Activated CD4-positive, alpha-beta T cell treated with anti-CD3 and anti-CD28 coated beads, Interleukin-2, amount 10 ng/mL, durations not matched to agents 7 days and 5 days (primary cell): ENCODE results near the gene MACROD2. TPM values are rescaled to one million over a fixed set of nuclear protein-coding genes. Genes with fewer than 3 reads are reported as not detected.
"Not testable (repeated sequence)": the region's sequence is repeated elsewhere in the genome, so short reads cannot be mapped to it uniquely, and the experiment has no call there.

Experiments
- CTCF ChIA-PET: fragments of 350-600 bp; sonication (Branson Sonifier 250); formaldehyde crosslinking; loops from one replicate; lab custom pipeline; 2021; ENCODE audit warnings: antibody characterized with exemption; lab: Charles Lee
- POLR2A ChIA-PET: fragments of 350-600 bp; sonication (Branson Sonifier 250); formaldehyde crosslinking; loops from one replicate; lab custom pipeline; 2021; ENCODE audit warnings: antibody characterized with exemption; lab: Charles Lee
- DNase-seq: peaks from one replicate; pipeline ENCODE4 v3.0.0-alpha.2; 2020
- H3K27ac Mint-ChIP-seq: one replicate; pipeline ENCODE4 v1.8.0; 2021; ENCODE audit warnings: mild to moderate bottlenecking, moderate library complexity, mixed read lengths
- H3K27me3 Mint-ChIP-seq: one replicate; pipeline ENCODE4 v1.8.0; 2021; ENCODE audit warnings: mixed read lengths
- H3K36me3 Mint-ChIP-seq: one replicate; pipeline ENCODE4 v1.8.0; 2021; ENCODE audit warnings: low read depth, mixed read lengths
- H3K4me1 Mint-ChIP-seq: one replicate; pipeline ENCODE4 v1.8.0; 2021; ENCODE audit warnings: mixed read lengths
- H3K4me3 Mint-ChIP-seq: one replicate; pipeline ENCODE4 v1.8.0; 2021; ENCODE audit warnings: mild to moderate bottlenecking, moderate library complexity, mixed read lengths
- H3K9me3 Mint-ChIP-seq: one replicate; pipeline ENCODE4 v1.8.0; 2021; ENCODE audit warnings: mixed read lengths
- total RNA-seq, 2 experiments: library from RNA; stranded (reverse); gene quantifications; one replicate each; pipeline ENCODE4 v1.2.3, GENCODE V29; 2021

MACROD2 gene
- total RNA-seq, 2 experiments from 2014 or later = not detected

- Mint-ChIP-seq H3K27ac (no peak overlapping the region), H3K9me3 (peaks cover 2% of the 10 kb centered on the region), H3K36me3 (no peaks in the 10 kb centered on the region), H3K4me3 (no peak overlapping the region), H3K27me3 (no peaks in the 10 kb centered on the region), H3K4me1 (no peaks in the 10 kb centered on the region)
- DNase-seq = no peak
- CTCF ChIA-PET = no interaction called here
- POLR2A ChIA-PET = interaction anchor here (0.6 kb wide), 1 partner anchor 192 kb away, joined by 3 read pairs; no protein-coding TSS in a partner anchor
Measured at GRCh38 chr20:14972256-14972655, 976.9 kb downstream of the MACROD2 start.

- Mint-ChIP-seq H3K4me1 (no peaks in the 10 kb centered on the region), H3K9me3 (peaks cover 2% of the 10 kb centered on the region), H3K4me3 (no peak overlapping the region), H3K36me3 (no peaks in the 10 kb centered on the region), H3K27ac (no peak overlapping the region), H3K27me3 (no peaks in the 10 kb centered on the region)
- POLR2A ChIA-PET = interaction anchor here (0.6 kb wide), 1 partner anchor 192 kb away, joined by 3 read pairs; no protein-coding TSS in a partner anchor
- CTCF ChIA-PET = no interaction called here
- no peak for DNase-seq
Measured at GRCh38 chr20:14972690-14973089, 977.4 kb downstream of the MACROD2 start.

- Mint-ChIP-seq H3K4me3 (no peak overlapping the region), H3K27me3 (no peaks in the 10 kb centered on the region), H3K27ac (no peak overlapping the region), H3K9me3 (peaks cover 20% of the 10 kb centered on the region), H3K4me1 (no peaks in the 10 kb centered on the region), H3K36me3 (no peaks in the 10 kb centered on the region)
- ChIA-PET CTCF (no interaction called here), POLR2A (no interaction called here)
- no peak for DNase-seq
Measured at GRCh38 chr20:14979453-14979986, 984.2 kb downstream of the MACROD2 start.

- CTCF ChIA-PET, POLR2A ChIA-PET, DNase-seq, H3K27me3 Mint-ChIP-seq, H3K4me1 Mint-ChIP-seq, H3K36me3 Mint-ChIP-seq, H3K27ac Mint-ChIP-seq, H3K4me3 Mint-ChIP-seq: not testable (repeated sequence)
- H3K9me3 Mint-ChIP-seq = peaks cover 23% of the 10 kb centered on the region
Measured at GRCh38 chr20:14981486-14981885, 986.2 kb downstream of the MACROD2 start.

- CTCF ChIA-PET, H3K36me3 Mint-ChIP-seq: not testable (repeated sequence)
Measured at GRCh38 chr20:14982324-14982723, 987.0 kb downstream of the MACROD2 start.

GRCh38 chr20:14984305-14984704 is 989.0 kb downstream of the MACROD2 start:
- Mint-ChIP-seq H3K27ac (no peak overlapping the region), H3K4me3 (no peak overlapping the region), H3K36me3 (no peaks in the 10 kb centered on the region), H3K9me3 (peaks cover 23% of the 10 kb centered on the region), H3K4me1 (no peaks in the 10 kb centered on the region), H3K27me3 (no peaks in the 10 kb centered on the region)
- no peak for DNase-seq
- POLR2A ChIA-PET = no interaction called here
- CTCF ChIA-PET = no interaction called here

More at GRCh38 chr20:14982324-14982723, 987.0 kb downstream of the MACROD2 start:
- POLR2A ChIA-PET, H3K4me3 Mint-ChIP-seq, H3K27me3 Mint-ChIP-seq, H3K27ac Mint-ChIP-seq, DNase-seq, H3K4me1 Mint-ChIP-seq: not testable (repeated sequence)
- H3K9me3 Mint-ChIP-seq = peaks cover 23% of the 10 kb centered on the region

- Mint-ChIP-seq H3K4me1 (no peaks in the 10 kb centered on the region), H3K9me3 (peaks cover 23% of the 10 kb centered on the region), H3K36me3 (no peaks in the 10 kb centered on the region)
Measured at GRCh38 chr20:14984768-14985622, 989.7 kb downstream of the MACROD2 start.

GRCh38 chr20:14986026-14986655 is 990.8 kb downstream of the MACROD2 start:
- H3K27me3 Mint-ChIP-seq = no peaks in the 10 kb centered on the region
- ChIA-PET POLR2A (no interaction called here), CTCF (no interaction called here)
- no peaks in the 10 kb centered on the region for H3K4me1 Mint-ChIP-seq
- no peak for DNase-seq
- H3K9me3 Mint-ChIP-seq = peaks cover 19% of the 10 kb centered on the region
- H3K27ac Mint-ChIP-seq = no peak overlapping the region
- H3K36me3 Mint-ChIP-seq = no peaks in the 10 kb centered on the region
- no peak overlapping the region for H3K4me3 Mint-ChIP-seq

More at GRCh38 chr20:14984768-14985622, 989.7 kb downstream of the MACROD2 start:
- no peak for DNase-seq
- Mint-ChIP-seq H3K4me3 (no peak overlapping the region), H3K27me3 (no peaks in the 10 kb centered on the region), H3K27ac (no peak overlapping the region)
- CTCF ChIA-PET = no interaction called here
- POLR2A ChIA-PET = no interaction called here

GRCh38 chr20:14986656-14987055 is 991.3 kb downstream of the MACROD2 start:
- H3K27me3 Mint-ChIP-seq = no peaks in the 10 kb centered on the region
- ChIA-PET CTCF (no interaction called here), POLR2A (no interaction called here)
- peaks cover 14% of the 10 kb centered on the region for H3K9me3 Mint-ChIP-seq
- no peaks in the 10 kb centered on the region for H3K4me1 Mint-ChIP-seq
- DNase-seq = no peak
- no peaks in the 10 kb centered on the region for H3K36me3 Mint-ChIP-seq
- H3K27ac Mint-ChIP-seq = no peak overlapping the region
- H3K4me3 Mint-ChIP-seq = no peak overlapping the region

GRCh38 chr20:14989535-14990290 is 994.4 kb downstream of the MACROD2 start:
- no peaks in the 10 kb centered on the region for H3K27me3 Mint-ChIP-seq
- no peaks in the 10 kb centered on the region for H3K36me3 Mint-ChIP-seq
- H3K4me1 Mint-ChIP-seq = no peaks in the 10 kb centered on the region
- ChIA-PET POLR2A (no interaction called here), CTCF (interaction anchor here (1.0 kb wide), 1 partner anchor 17 kb away, joined by 5 read pairs; no protein-coding TSS in a partner anchor)
- H3K9me3 Mint-ChIP-seq = peaks cover 3% of the 10 kb centered on the region
- H3K4me3 Mint-ChIP-seq = no peak overlapping the region
- no peak for DNase-seq
- H3K27ac Mint-ChIP-seq = no peak overlapping the region

GRCh38 chr20:14991023-14991422 is 995.7 kb downstream of the MACROD2 start:
- ChIA-PET POLR2A (no interaction called here), CTCF (no interaction called here)
- H3K4me3 Mint-ChIP-seq = no peak overlapping the region
- no peaks in the 10 kb centered on the region for H3K4me1 Mint-ChIP-seq
- no peaks in the 10 kb centered on the region for H3K27me3 Mint-ChIP-seq
- no peak for DNase-seq
- H3K36me3 Mint-ChIP-seq = no peaks in the 10 kb centered on the region
- no peaks in the 10 kb centered on the region for H3K9me3 Mint-ChIP-seq
- H3K27ac Mint-ChIP-seq = no peak overlapping the region

GRCh38 chr20:14992153-14992552 is 996.8 kb downstream of the MACROD2 start:
- CTCF ChIA-PET = no interaction called here
- no peaks in the 10 kb centered on the region for H3K27me3 Mint-ChIP-seq

More at GRCh38 chr20:14992153-14992552, 996.8 kb downstream of the MACROD2 start:
- no peaks in the 10 kb centered on the region for H3K9me3 Mint-ChIP-seq
- no peaks in the 10 kb centered on the region for H3K36me3 Mint-ChIP-seq
- POLR2A ChIA-PET = no interaction called here
- DNase-seq = no peak
- H3K27ac Mint-ChIP-seq = no peak overlapping the region
- H3K4me1 Mint-ChIP-seq = no peaks in the 10 kb centered on the region
- H3K4me3 Mint-ChIP-seq = no peak overlapping the region
